Fibroblast of mammary gland (primary cell): Measurements from ENCODE around the gene CNOT1.

Experiments
- DNase-seq: peaks from one replicate; pipeline ENCODE4 v3.0.0-alpha.2; 2010; ENCODE audit warnings: low read depth
- H3K4me3 ChIP-seq: 2 replicates; pipeline ENCODE4 v1.5.1; 2011; ENCODE audit warnings: low read depth, mild to moderate bottlenecking, low read length, moderate library complexity; ENCODE audit not compliant: control insufficient read depth
- TF ChIP-seq, protein P1 (sequence below): conservative IDR thresholded peaks from 2 replicates; pipeline ENCODE4 v1.5.1; 2011; ENCODE audit warnings: low read depth, low read length, inconsistent platforms; ENCODE audit not compliant: control insufficient read depth, insufficient read depth

The CNOT1 gene

GRCh38 chr16:58651965-58652348 is 22.3 kb upstream of the CNOT1 start:
- TF ChIP-seq, protein P1, sequence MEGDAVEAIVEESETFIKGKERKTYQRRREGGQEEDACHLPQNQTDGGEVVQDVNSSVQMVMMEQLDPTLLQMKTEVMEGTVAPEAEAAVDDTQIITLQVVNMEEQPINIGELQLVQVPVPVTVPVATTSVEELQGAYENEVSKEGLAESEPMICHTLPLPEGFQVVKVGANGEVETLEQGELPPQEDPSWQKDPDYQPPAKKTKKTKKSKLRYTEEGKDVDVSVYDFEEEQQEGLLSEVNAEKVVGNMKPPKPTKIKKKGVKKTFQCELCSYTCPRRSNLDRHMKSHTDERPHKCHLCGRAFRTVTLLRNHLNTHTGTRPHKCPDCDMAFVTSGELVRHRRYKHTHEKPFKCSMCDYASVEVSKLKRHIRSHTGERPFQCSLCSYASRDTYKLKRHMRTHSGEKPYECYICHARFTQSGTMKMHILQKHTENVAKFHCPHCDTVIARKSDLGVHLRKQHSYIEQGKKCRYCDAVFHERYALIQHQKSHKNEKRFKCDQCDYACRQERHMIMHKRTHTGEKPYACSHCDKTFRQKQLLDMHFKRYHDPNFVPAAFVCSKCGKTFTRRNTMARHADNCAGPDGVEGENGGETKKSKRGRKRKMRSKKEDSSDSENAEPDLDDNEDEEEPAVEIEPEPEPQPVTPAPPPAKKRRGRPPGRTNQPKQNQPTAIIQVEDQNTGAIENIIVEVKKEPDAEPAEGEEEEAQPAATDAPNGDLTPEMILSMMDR: no peak
- H3K4me3 ChIP-seq: no peak overlapping the region
- peak; percentile 72 for DNase-seq

GRCh38 chr16:58649707-58650106 is 20.1 kb upstream of the CNOT1 start:
- no peak for DNase-seq
- no peak overlapping the region for H3K4me3 ChIP-seq
- TF ChIP-seq, protein P1: no peak

GRCh38 chr16:58647107-58647506 is 17.5 kb upstream of the CNOT1 start:
- no peak for DNase-seq
- TF ChIP-seq, protein P1: no peak
- no peak overlapping the region for H3K4me3 ChIP-seq

- H3K4me3 ChIP-seq: no peak overlapping the region
- no peak for DNase-seq
- TF ChIP-seq, protein P1: no peak
Observed at GRCh38 chr16:58644765-58645487, 15.3 kb upstream of the CNOT1 start.

DNA sequence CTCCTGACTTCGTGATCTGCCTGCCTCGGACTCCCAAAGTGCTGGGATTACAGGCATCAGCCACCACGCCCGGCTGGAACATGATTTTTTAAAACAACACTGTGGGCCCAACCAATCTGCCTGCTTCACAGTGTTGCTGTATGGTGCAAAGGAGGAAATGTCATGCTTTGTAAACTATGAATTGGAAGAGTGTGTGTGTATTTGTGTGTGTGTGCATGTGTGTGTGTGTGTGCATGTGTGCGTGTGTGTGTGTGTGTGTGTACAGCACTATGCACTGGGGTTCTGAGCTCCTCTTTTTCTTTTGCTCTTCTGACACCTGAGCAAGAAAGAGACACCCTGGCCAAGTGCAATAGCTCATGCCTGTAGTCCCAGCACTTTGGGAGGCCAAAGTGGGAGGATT is 14.5 kb upstream of the CNOT1 start:
- H3K4me3 ChIP-seq: no peak overlapping the region
- DNase-seq: no peak
- TF ChIP-seq, protein P1: no peak

- TF ChIP-seq, protein P1: no peak
- no peak for DNase-seq
- no peak overlapping the region for H3K4me3 ChIP-seq
Observed at GRCh38 chr16:58640949-58641348, 11.3 kb upstream of the CNOT1 start.

- TF ChIP-seq, protein P1: no peak
- H3K4me3 ChIP-seq: no peak overlapping the region
- no peak for DNase-seq
Observed at GRCh38 chr16:58639836-58640235, 10.2 kb upstream of the CNOT1 start.
